ENCODE results near the gene SLC7A1. TPM values are rescaled to one million over a fixed set of nuclear protein-coding genes. Genes with fewer than 3 reads are reported as not detected.

The SLC7A1 gene
- total RNA-seq, 1 experiment from 2014 or later, result 62.8 TPM

- no peaks in the 10 kb centered on the region for H3K4me1 ChIP-seq (replicated peaks; ENCODE audit: insufficient read depth)
- BruUV-seq (replicated peaks), result no TSS peak
- POLR2A ChIA-PET (ENCODE audit: unreplicated experiment), result interaction anchor here (0.6 kb wide), 1 partner anchor 148 kb away, joined by 3 read pairs; no protein-coding TSS in a partner anchor
- H3K36me3 ChIP-seq (ENCODE audit: low read depth), result no peaks in the 10 kb centered on the region
- no peak for DNase-seq
- no peaks in the 10 kb centered on the region for H3F3A ChIP-seq (ENCODE audit: insufficient read depth, low read depth)
- no peaks in the 10 kb centered on the region for H3K79me2 ChIP-seq (ENCODE audit: low read depth)
- H3K9me2 ChIP-seq (ENCODE audit: insufficient read depth), result no peaks in the 10 kb centered on the region
- intact Hi-C loops (cut with micrococcal nuclease; ENCODE audit: unreplicated experiment), result no loop called here
- no peaks in the 10 kb centered on the region for H3K9me3 ChIP-seq (ENCODE audit: insufficient read depth, low read depth)
- H3K4me3 ChIP-seq, result no peak overlapping the region
- no peak overlapping the region for H3K27ac ChIP-seq
- TF ChIP-seq CTCF (conservative IDR thresholded peaks at IDR 0.05) (no peak), EZH2 (IDR thresholded peaks at IDR 0.05; ENCODE audit: low read depth) (no peak)
- H4K20me1 ChIP-seq (ENCODE audit: insufficient read depth), result no peaks in the 10 kb centered on the region
- no peak overlapping the region for H2AFZ ChIP-seq
- no peak overlapping the region for H3K4me2 ChIP-seq
- CTCF ChIA-PET, result no interaction called here
- peaks cover 6% of the 10 kb centered on the region; the same call in 1 of the 2 replicates for H3K27me3 ChIP-seq (ENCODE audit: insufficient read depth, low read depth)
Observed at GRCh38 chr13:29605860-29606526, 10.5 kb upstream of the SLC7A1 start.

- H2AFZ ChIP-seq, result no peak overlapping the region
- ChIA-PET POLR2A (ENCODE audit: unreplicated experiment) (no interaction called here), CTCF (no interaction called here)
- BruUV-seq (replicated peaks), result no TSS peak
- TF ChIP-seq CTCF (conservative IDR thresholded peaks at IDR 0.05), result no peak
- TF ChIP-seq EZH2 (IDR thresholded peaks at IDR 0.05; ENCODE audit: low read depth), result no peak
- H4K20me1 ChIP-seq (ENCODE audit: insufficient read depth), result peaks cover 8% of the 10 kb centered on the region
- H3K9me2 ChIP-seq (ENCODE audit: insufficient read depth), result no peaks in the 10 kb centered on the region
- H3K27ac ChIP-seq, result no peak overlapping the region
- intact Hi-C loops (cut with micrococcal nuclease; ENCODE audit: unreplicated experiment), result loop anchor here (10.0 kb wide), 1 partner anchor 106 kb away; no protein-coding TSS in a partner anchor
- no peaks in the 10 kb centered on the region for H3K9me3 ChIP-seq (ENCODE audit: insufficient read depth, low read depth)
- H3K27me3 ChIP-seq (ENCODE audit: insufficient read depth, low read depth), result no peaks in the 10 kb centered on the region
- no peak for DNase-seq
- 0 out of 2 replicates have a peak, but pooled peaks cover 2% of the 10 kb centered on the region for H3K36me3 ChIP-seq (ENCODE audit: low read depth)
- H3K4me3 ChIP-seq, result no peak overlapping the region
- H3K4me2 ChIP-seq, result no peak overlapping the region
- H3K4me1 ChIP-seq (replicated peaks; ENCODE audit: insufficient read depth), result peaks cover 13% of the 10 kb centered on the region
- H3F3A ChIP-seq (ENCODE audit: insufficient read depth, low read depth), result peaks cover 6% of the 10 kb centered on the region; the same call in 1 of the 2 replicates
- H3K79me2 ChIP-seq (ENCODE audit: low read depth), result peaks cover 20% of the 10 kb centered on the region
Observed at GRCh38 chr13:29598321-29598720, 2.8 kb upstream of the SLC7A1 start.

- intact Hi-C loops (cut with micrococcal nuclease; ENCODE audit: unreplicated experiment), result loop anchor here (10.0 kb wide), 1 partner anchor 107 kb away; no protein-coding TSS in a partner anchor
- H3K4me3 ChIP-seq, result no peak overlapping the region
Observed at GRCh38 chr13:29597706-29598105, 2.2 kb upstream of the SLC7A1 start.

More at GRCh38 chr13:29597706-29598105, 2.2 kb upstream of the SLC7A1 start:
- Histone ChIP-seq H3F3A (ENCODE audit: insufficient read depth, low read depth) (peaks cover 6% of the 10 kb centered on the region; the same call in 1 of the 2 replicates), H3K36me3 (ENCODE audit: low read depth) (0 out of 2 replicates have a peak, but pooled peaks cover 8% of the 10 kb centered on the region), H3K27me3 (ENCODE audit: insufficient read depth, low read depth) (no peaks in the 10 kb centered on the region), H4K20me1 (ENCODE audit: insufficient read depth) (peaks cover 15% of the 10 kb centered on the region), H2AFZ (no peak overlapping the region), H3K9me3 (ENCODE audit: insufficient read depth, low read depth) (no peaks in the 10 kb centered on the region), H3K27ac (no peak overlapping the region), H3K9me2 (ENCODE audit: insufficient read depth) (no peaks in the 10 kb centered on the region), H3K79me2 (ENCODE audit: low read depth) (peaks cover 26% of the 10 kb centered on the region), H3K4me2 (no peak overlapping the region), H3K4me1 (replicated peaks; ENCODE audit: insufficient read depth) (peaks cover 19% of the 10 kb centered on the region)
- CTCF ChIA-PET, result no interaction called here
- POLR2A ChIA-PET (ENCODE audit: unreplicated experiment), result no interaction called here
- BruUV-seq (replicated peaks), result no TSS peak
- TF ChIP-seq EZH2 (IDR thresholded peaks at IDR 0.05; ENCODE audit: low read depth), result no peak
- no peak for TF ChIP-seq CTCF (conservative IDR thresholded peaks at IDR 0.05)
- DNase-seq, result no peak
